Ascending aorta (tissue), 2 donors: ENCODE data around the gene ABCD1. TPM values are rescaled to one million over a fixed set of nuclear protein-coding genes. Genes with fewer than 3 reads are reported as not detected.
"Not testable (repeated sequence)": the region's sequence is repeated elsewhere in the genome, so short reads cannot be mapped to it uniquely, and the experiment has no call there.

Experiments
- DNase-seq, 2 donors: peaks; one replicate each; pipeline ENCODE4 v3.0.0-alpha.2; 2019; ENCODE audit warnings: low spot score in 2 of 2
- H3K27ac ChIP-seq, 2 donors: fragments of 200-600 bp; sonication (generic); one replicate each; pipeline ENCODE4 v1.5.1; 2016 to 2017; ENCODE audit warnings: mild to moderate bottlenecking in 1 of 2
- H3K27me3 ChIP-seq: fragments of 200-600 bp; sonication (generic); one replicate; pipeline ENCODE4 v1.5.1; 2017
- H3K36me3 ChIP-seq, 2 donors: fragments of 200-600 bp; sonication (generic); one replicate each; pipeline ENCODE4 v1.5.1; 2016
- H3K4me1 ChIP-seq, 2 donors: fragments of 200-600 bp; sonication (generic); one replicate each; pipeline ENCODE4 v1.5.1; 2016 to 2017; ENCODE audit warnings: mild to moderate bottlenecking in 1 of 2
- H3K4me3 ChIP-seq, 2 donors: fragments of 200-600 bp; sonication (generic); one replicate each; pipeline ENCODE4 v1.5.1; 2016 to 2017; ENCODE audit warnings: mild to moderate bottlenecking in 1 of 2
- H3K9me3 ChIP-seq, 2 donors: fragments of 200-600 bp; sonication (generic); one replicate each; pipeline ENCODE4 v1.5.1; 2016
- intact Hi-C: fragments of 100-400 bp; cut with DNase I; formaldehyde crosslinking; loops from one replicate; pipeline ENCODE4 v1.15.1; 2023
- total RNA-seq: library from RNA; depleted of rRNA; stranded (reverse); fragments of >200 nt; gene quantifications from one replicate; pipeline ENCODE4 v1.1.0, GENCODE V29; 2016
- TF ChIP-seq, protein P1 (sequence below), 3 experiments: fragments of 200-600 bp in 2 of 3; fragments of 450-650 bp in 1 of 3; sonication (generic) in 2 of 3; IDR thresholded peaks; one replicate each; pipeline ENCODE4 v1.5.1; 2016 to 2019; ENCODE audit warnings: antibody characterized with exemption in 3 of 3, mild to moderate bottlenecking in 1 of 3, moderate library complexity in 1 of 3

ABCD1 gene
- total RNA-seq, 1 donor from 2014 or later = 14.7 TPM

DNA sequence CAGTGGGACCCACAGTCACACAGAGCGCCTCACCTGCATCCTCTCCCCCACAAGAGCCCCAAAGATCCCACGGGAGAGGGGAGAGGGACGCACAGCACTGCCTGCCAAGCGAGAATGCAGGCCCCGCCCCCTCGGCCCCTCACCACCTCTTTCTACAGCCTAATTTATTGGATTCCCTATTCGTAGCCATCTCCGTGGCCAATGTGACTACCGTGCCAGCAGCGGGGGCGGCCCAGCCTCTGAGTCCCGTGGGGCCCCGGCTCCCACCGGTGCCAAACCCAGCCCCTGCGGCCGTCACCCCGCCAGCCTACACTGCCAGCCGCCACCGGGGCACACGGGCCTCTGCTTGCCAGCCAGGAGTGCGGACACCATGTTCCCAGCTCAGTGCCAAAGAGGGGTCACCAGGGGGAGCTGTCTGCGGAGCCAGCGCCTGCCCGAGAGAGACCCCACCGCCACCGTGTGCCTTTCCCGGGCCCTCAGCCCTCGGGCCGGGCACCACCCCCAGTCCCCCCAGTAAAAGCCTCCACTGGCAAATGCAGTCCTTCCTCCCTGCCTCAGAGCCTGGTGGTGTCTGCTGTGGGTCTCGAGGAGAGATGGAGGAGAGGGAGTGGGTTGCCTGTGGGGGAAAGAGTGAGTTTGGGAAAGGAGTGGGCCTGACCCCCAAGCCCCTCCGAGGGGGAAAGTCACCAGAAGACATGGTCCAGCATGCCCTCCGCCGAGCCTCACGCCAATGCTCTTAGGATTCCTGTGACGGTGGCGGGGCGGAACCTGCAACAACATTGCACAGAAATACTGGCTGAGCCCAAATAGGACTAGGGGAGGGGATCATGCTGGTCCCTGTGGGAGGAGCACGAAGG lies 19.8 kb downstream of the ABCD1 start:
- H3K4me1 ChIP-seq = no peaks in the 10 kb centered on the region
- no peaks in the 10 kb centered on the region for H3K27me3 ChIP-seq
- H3K4me3 ChIP-seq = peak overlapping the region; percentile 26 to 51
- H3K36me3 ChIP-seq = no peaks in the 10 kb centered on the region
- H3K27ac ChIP-seq = peak overlapping the region; percentile 78
- H3K9me3 ChIP-seq = no peaks in the 10 kb centered on the region
- TF ChIP-seq, protein P1, sequence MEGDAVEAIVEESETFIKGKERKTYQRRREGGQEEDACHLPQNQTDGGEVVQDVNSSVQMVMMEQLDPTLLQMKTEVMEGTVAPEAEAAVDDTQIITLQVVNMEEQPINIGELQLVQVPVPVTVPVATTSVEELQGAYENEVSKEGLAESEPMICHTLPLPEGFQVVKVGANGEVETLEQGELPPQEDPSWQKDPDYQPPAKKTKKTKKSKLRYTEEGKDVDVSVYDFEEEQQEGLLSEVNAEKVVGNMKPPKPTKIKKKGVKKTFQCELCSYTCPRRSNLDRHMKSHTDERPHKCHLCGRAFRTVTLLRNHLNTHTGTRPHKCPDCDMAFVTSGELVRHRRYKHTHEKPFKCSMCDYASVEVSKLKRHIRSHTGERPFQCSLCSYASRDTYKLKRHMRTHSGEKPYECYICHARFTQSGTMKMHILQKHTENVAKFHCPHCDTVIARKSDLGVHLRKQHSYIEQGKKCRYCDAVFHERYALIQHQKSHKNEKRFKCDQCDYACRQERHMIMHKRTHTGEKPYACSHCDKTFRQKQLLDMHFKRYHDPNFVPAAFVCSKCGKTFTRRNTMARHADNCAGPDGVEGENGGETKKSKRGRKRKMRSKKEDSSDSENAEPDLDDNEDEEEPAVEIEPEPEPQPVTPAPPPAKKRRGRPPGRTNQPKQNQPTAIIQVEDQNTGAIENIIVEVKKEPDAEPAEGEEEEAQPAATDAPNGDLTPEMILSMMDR (IDR thresholded peaks at IDR 0.05) = peak in 1 of 3 experiments; percentile 25
- intact Hi-C loops = no loop called here
- no peak for DNase-seq

DNA sequence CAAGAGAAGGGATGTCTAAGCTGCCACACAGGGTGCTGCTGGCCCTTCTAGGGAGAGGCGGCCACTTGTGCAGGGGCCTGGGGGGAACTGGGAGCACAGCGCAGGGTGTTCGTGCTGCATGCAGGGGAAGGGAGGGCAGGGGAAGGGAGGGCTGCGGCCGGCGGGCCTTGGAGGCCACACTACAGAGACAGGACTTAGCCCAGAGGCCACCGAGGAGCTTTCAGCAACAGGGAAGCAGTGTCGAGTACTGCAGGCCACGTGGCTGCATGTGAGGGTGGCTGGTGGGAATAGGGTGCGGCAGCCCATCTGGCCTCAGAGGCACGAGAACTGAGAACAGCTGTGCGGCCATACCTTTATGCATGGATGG lies 20.4 kb downstream of the ABCD1 start:
- H3K27me3 ChIP-seq, H3K4me3 ChIP-seq, H3K36me3 ChIP-seq, H3K9me3 ChIP-seq, H3K4me1 ChIP-seq, intact Hi-C loops, DNase-seq: not testable (repeated sequence)
- peak overlapping the region in 1 of 2 donors; percentile 78 for H3K27ac ChIP-seq

DNA sequence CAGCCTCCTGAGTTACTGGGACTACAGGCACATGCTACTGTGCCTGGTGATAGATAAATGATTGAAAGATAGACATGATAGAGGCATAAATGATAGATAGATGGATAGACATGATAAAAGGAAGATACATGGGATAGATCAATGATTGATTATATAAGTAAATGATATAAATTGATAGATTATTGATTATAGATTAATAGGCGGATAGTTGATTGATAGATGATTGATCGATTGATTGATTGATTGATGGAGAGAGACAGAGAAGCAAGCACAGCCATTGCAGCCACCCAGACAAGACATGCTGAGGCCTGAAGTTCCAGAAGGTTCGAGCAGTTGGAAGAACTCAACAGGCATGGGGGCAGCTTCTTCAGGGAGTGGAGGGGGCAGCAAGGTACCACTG lies 21.7 kb downstream of the ABCD1 start:
- no peaks in the 10 kb centered on the region for H3K27me3 ChIP-seq
- no peaks in the 10 kb centered on the region for H3K4me1 ChIP-seq
- H3K27ac ChIP-seq = no peak overlapping the region
- H3K36me3 ChIP-seq = no peaks in the 10 kb centered on the region
- no peaks in the 10 kb centered on the region for H3K9me3 ChIP-seq
- H3K4me3 ChIP-seq = no peak overlapping the region
- intact Hi-C loops = no loop called here
- TF ChIP-seq, protein P1 (IDR thresholded peaks at IDR 0.05) = no peak
- DNase-seq = no peak

DNA sequence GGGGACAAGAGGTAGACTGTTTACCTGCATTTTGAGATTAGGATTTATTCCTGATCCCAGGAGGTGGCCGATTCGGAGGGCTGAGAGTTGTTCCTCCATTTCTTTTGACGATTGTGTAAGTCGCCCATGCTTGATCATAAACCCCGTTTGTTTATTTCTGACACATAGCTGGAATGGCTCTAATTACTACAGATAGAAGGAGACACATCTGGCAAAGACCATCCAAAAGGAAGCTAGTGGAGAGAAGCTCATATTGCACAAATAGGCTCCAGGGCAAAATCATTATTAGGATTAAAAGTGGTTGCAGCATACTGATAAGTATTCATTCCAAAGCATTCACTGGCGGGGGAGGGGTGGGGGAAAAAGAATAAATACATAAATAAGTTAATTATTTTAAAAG lies 22.3 kb downstream of the ABCD1 start:
- H3K27me3 ChIP-seq, intact Hi-C loops, H3K27ac ChIP-seq, H3K9me3 ChIP-seq, H3K36me3 ChIP-seq, DNase-seq, H3K4me1 ChIP-seq, H3K4me3 ChIP-seq: not testable (repeated sequence)

DNA sequence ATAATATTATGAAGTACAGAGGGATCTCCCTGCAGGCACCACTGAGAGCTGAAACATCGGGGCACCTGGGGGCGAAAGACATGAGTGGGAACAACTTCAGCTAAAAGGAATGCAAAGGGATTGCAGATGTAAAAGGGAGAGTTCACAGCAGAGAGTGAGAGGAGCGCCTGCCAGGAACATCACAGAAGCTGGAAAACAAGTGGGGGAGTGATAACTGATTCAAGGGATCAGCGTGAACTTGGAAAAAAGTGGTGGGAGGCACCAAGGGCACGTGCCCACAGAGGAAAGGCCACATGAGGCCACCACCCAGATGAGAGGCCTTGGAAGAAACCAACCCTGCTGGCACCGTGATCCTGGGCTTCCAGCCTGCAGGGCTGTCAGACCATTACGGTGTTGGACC lies 24.4 kb downstream of the ABCD1 start:
- H3K27me3 ChIP-seq, H3K4me1 ChIP-seq, intact Hi-C loops, DNase-seq, H3K27ac ChIP-seq, H3K4me3 ChIP-seq, H3K36me3 ChIP-seq, H3K9me3 ChIP-seq: not testable (repeated sequence)

DNA sequence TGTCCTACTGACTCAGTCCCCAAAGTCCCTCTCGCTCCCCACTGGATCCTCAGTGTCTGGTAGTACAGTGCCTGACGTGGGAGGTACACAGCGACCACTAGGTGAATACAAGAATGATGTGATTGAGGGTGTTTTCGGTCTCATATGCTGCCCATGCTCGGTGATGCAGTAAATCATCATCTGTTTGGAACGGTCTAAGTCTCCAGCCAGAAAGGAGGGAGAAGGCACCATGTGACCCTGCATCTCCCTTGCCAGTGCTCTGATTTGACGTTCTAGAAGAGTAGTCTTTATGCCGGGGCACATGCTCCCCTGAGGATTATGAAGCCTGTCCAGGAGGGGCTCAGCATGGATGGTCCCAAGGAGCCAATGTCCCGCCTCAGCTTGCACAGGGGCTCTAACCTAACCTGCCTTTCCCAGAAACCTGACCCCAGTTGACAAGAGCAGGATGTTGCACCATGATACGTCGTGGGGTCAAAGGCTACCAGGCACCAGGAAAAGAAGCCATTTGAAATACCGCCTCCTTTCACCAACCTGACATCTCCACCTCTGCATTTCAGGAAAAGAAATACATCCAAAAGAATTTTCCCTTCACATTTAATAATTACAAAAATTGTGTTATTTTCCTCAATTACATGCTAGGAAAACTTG lies 25.6 kb downstream of the ABCD1 start:
- no peaks in the 10 kb centered on the region for H3K9me3 ChIP-seq
- H3K27ac ChIP-seq = no peak overlapping the region
- no peak overlapping the region for H3K4me3 ChIP-seq
- H3K36me3 ChIP-seq = no peaks in the 10 kb centered on the region
- intact Hi-C loops = no loop called here
- no peaks in the 10 kb centered on the region for H3K27me3 ChIP-seq
- no peak for DNase-seq
- H3K4me1 ChIP-seq = no peaks in the 10 kb centered on the region
- TF ChIP-seq, protein P1 (IDR thresholded peaks at IDR 0.05) = no peak

DNA sequence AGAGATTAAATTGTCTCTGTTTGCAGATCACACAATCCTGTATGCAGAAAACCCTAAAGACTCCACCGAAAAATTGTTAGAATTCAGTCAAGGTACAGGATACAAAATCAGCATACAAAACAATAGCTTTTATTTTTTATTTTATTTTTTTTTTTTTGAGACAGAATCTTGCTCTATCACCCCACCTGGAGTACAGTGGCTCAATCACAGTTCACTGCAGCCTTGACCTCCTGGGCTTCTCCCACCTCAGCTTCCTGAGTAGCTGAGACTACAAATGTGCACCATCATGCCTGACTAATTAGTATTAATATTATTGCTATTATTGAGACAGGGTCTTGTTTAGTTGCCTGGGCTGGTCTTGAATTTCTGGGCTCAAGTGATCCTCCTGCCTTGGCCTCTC lies 30.5 kb downstream of the ABCD1 start:
- Histone ChIP-seq H3K4me1 (no peaks in the 10 kb centered on the region), H3K9me3 (peaks cover 0 to 5% of the 10 kb centered on the region in 2 donors), H3K4me3 (no peak overlapping the region), H3K27me3 (no peaks in the 10 kb centered on the region), H3K36me3 (no peaks in the 10 kb centered on the region), H3K27ac (no peak overlapping the region)
- TF ChIP-seq, protein P1 (IDR thresholded peaks at IDR 0.05) = no peak
- no peak for DNase-seq
- intact Hi-C loops = no loop called here
